Dermis microvascular lymphatic vessel endothelial cell (primary cell): Measurements from ENCODE around the gene DCST1. TPM values are rescaled to one million over a fixed set of nuclear protein-coding genes. Genes with fewer than 3 reads are reported as not detected.
A peak's percentile ranks its signal among the peaks of the same experiment; 100 is the strongest.

Source experiments
- DNase-seq, 2 donors: peaks; one replicate each; pipeline versions ENCODE4 v3.0.0 to v3.0.0-alpha.2; 2010; ENCODE audit warnings: low read depth in 2 of 2
- total RNA-seq: library from RNA; depleted of rRNA; stranded (reverse); fragments of >200 nt; gene quantifications from 2 replicates; pipeline ENCODE4 v1.2.1, GENCODE V29; 2014

DCST1 gene
- total RNA-seq, 1 donor from 2014 or later, result not detected

GRCh38 chr1:155032886-155033285, 738 bp upstream of the DCST1 start:
- DNase-seq, result no peak

GRCh38 chr1:155034318-155035208, 939 bp downstream of the DCST1 start:
- DNase-seq, result no peak

- no peak for DNase-seq
Measured at GRCh38 chr1:155035936-155036335, 2.3 kb downstream of the DCST1 start.

- DNase-seq, result no peak
Measured at GRCh38 chr1:155037043-155037442, 3.4 kb downstream of the DCST1 start.

- no peak for DNase-seq
Measured at GRCh38 chr1:155037851-155038441, 4.3 kb downstream of the DCST1 start.

- DNase-seq, result no peak
Measured at GRCh38 chr1:155038602-155039307, 5.1 kb downstream of the DCST1 start.

- no peak for DNase-seq
Measured at GRCh38 chr1:155039308-155039669, 5.7 kb downstream of the DCST1 start.

GRCh38 chr1:155040358-155041093, 6.9 kb downstream of the DCST1 start:
- DNase-seq, result no peak

- DNase-seq, result no peak
Measured at GRCh38 chr1:155042789-155043188, 9.2 kb downstream of the DCST1 start.

GRCh38 chr1:155043301-155043702, 9.7 kb downstream of the DCST1 start:
- no peak for DNase-seq

GRCh38 chr1:155043793-155044192, 10.2 kb downstream of the DCST1 start:
- no peak for DNase-seq

- no peak for DNase-seq
Measured at GRCh38 chr1:155044365-155044764, 10.7 kb downstream of the DCST1 start.

- DNase-seq, result peak; percentile 63 to 84
Measured at GRCh38 chr1:155044812-155045657, 11.4 kb downstream of the DCST1 start.

- DNase-seq, result no peak
Measured at GRCh38 chr1:155048449-155049334, 15.1 kb downstream of the DCST1 start.

- DNase-seq, result no peak
Measured at GRCh38 chr1:155049651-155050559, 16.3 kb downstream of the DCST1 start.

GRCh38 chr1:155050560-155051341, 17.1 kb downstream of the DCST1 start, which contains the start of gene ADAM15:
TSS of gene ADAM15 (plus strand) at chr1:155051316. CDS start at chr1:155051387, 71 bp downstream.
- DNase-seq, result peak; percentile 55 to 83

GRCh38 chr1:155051342-155051776, 17.7 kb downstream of the DCST1 start:
- DNase-seq, result peak in 1 of 2 donors; percentile 17
